GM12878 (cell line): ENCODE data around the gene STAG2. TPM values are rescaled to one million over a fixed set of nuclear protein-coding genes. Genes with fewer than 3 reads are reported as not detected.
A peak's percentile ranks its signal among the peaks of the same experiment; 100 is the strongest.

Experiments used
- ATAC-seq: fragments of 200-7000 bp; cut with Tn5 transposase; 3 replicates; pipeline ENCODE4 v1.9.1; 2020; ENCODE audit warnings: mild to moderate bottlenecking, moderate library complexity
- BruUV-seq: library from RNA; stranded (reverse); fragments of 400-500 nt; replicated peaks from 2 replicates; lab custom pipeline; 2021; lab: Mats Ljungman, UMichigan
- CTCF ChIA-PET: fragments of 300-600 bp; sonication (Branson Sonifier 250); formaldehyde crosslinking; extraction: SDS; loops from one replicate; lab custom pipeline; 2021; ENCODE audit warnings: inconsistent platforms; lab: Yijun Ruan, JAX
- POLR2A ChIA-PET: fragments of 350-600 bp; formaldehyde crosslinking; extraction: SDS; loops from one replicate; lab custom pipeline; 2021; ENCODE audit warnings: inconsistent platforms; lab: Charles Lee
- RAD21 ChIA-PET: fragments of 300-600 bp; sonication (Branson Sonifier 250); formaldehyde crosslinking; loops from one replicate; lab custom pipeline; 2023; ENCODE audit warnings: antibody characterized with exemption; ENCODE audit not compliant: unreplicated experiment; lab: Charles Lee
- SMC1A ChIA-PET: fragments of 300-600 bp; sonication (Branson Sonifier 250); formaldehyde crosslinking; loops from one replicate; lab custom pipeline; 2023; ENCODE audit not compliant: unreplicated experiment, uncharacterized antibody; lab: Charles Lee
- DNase-seq: peaks from one replicate; pipeline ENCODE4 v3.0.0-alpha.2; 2011; ENCODE audit warnings: low read depth, low spot score
- FAIRE-seq: peaks from 3 replicates; lab custom pipeline; 2011; peaks lifted over from hg19 to GRCh38; lab: Jason Lieb, UNC
- H2AFZ ChIP-seq: 2 replicates; pipeline ENCODE4 v1.6.0; 2011; ENCODE audit warnings: low read depth, low read length, control low read depth; ENCODE audit not compliant: control insufficient read depth
- H3K27ac ChIP-seq: 2 replicates; pipeline ENCODE4 v1.5.1; 2011; ENCODE audit warnings: control low read depth; ENCODE audit not compliant: control insufficient read depth, insufficient read depth
- H3K27me3 ChIP-seq, 2 experiments: replicated peaks in 1 of 2; 2 replicates each; pipeline versions ENCODE4 v1.6.0 to v1.6.1; 2011; ENCODE audit warnings: low read length in 1 of 2; ENCODE audit not compliant: control insufficient read depth in 2 of 2, insufficient read depth in 2 of 2
- H3K36me3 ChIP-seq, 2 experiments: 2 replicates each; pipeline ENCODE4 v1.5.1; 2011; ENCODE audit warnings: low read length in 1 of 2; ENCODE audit not compliant: control insufficient read depth in 2 of 2, insufficient read depth in 2 of 2
- H3K4me1 ChIP-seq: 2 replicates; pipeline ENCODE4 v1.6.1; 2011; ENCODE audit warnings: mild to moderate bottlenecking, low read length, moderate library complexity, mixed read lengths; ENCODE audit not compliant: control insufficient read depth, insufficient read depth
- H3K4me2 ChIP-seq: 2 replicates; pipeline ENCODE4 v1.6.0; 2011; ENCODE audit warnings: control low read depth; ENCODE audit not compliant: control insufficient read depth, insufficient read depth
- H3K4me3 ChIP-seq: fragments of 200-600 bp; sonication (generic); 2 replicates; pipeline ENCODE4 v1.5.1; 2016
- H3K79me2 ChIP-seq: 2 replicates; pipeline ENCODE4 v1.6.0; 2011; ENCODE audit warnings: low read length; ENCODE audit not compliant: control insufficient read depth, insufficient read depth
- H3K9ac ChIP-seq: 2 replicates; pipeline ENCODE4 v1.8.0; 2011; ENCODE audit warnings: low read length, control low read depth, mixed read lengths; ENCODE audit not compliant: control insufficient read depth, insufficient read depth
- H3K9me3 ChIP-seq: replicated peaks from 3 replicates; pipeline ENCODE4 v1.5.1; 2011; ENCODE audit warnings: mild to moderate bottlenecking, low read length; ENCODE audit not compliant: control insufficient read depth, insufficient read depth
- H4K20me1 ChIP-seq: 2 replicates; pipeline ENCODE4 v1.6.0; 2011; ENCODE audit not compliant: control insufficient read depth, insufficient read depth
- ATF2 ChIP-seq: IDR thresholded peaks from 2 replicates; pipeline ENCODE4 v1.6.1; 2012; ENCODE audit warnings: low read length, inconsistent platforms
- ATF7 ChIP-seq: fragments of 450-650 bp; IDR thresholded peaks from 2 replicates; pipeline ENCODE4 v1.6.1; 2016; ENCODE audit warnings: low read depth, mild to moderate bottlenecking
- CBFB ChIP-seq: IDR thresholded peaks from 2 replicates; pipeline ENCODE4 v1.6.1; 2016; ENCODE audit warnings: antibody characterized with exemption, low read depth
- CBX5 ChIP-seq: sonication (generic); IDR thresholded peaks from 2 replicates; pipeline ENCODE4 v1.6.1; 2016; ENCODE audit warnings: low read depth, moderate library complexity, mild to moderate bottlenecking, inconsistent platforms
- CHD1 ChIP-seq: IDR thresholded peaks from 2 replicates; pipeline ENCODE4 v1.6.1; 2012; ENCODE audit warnings: low read depth, low read length, improper control_type of control experiment
- FOS ChIP-seq: IDR thresholded peaks from 3 replicates; pipeline ENCODE4 v1.6.1; 2011; ENCODE audit warnings: borderline replicate concordance; ENCODE audit not compliant: insufficient read length; ENCODE audit errors: extremely low read depth
- MYC ChIP-seq: IDR thresholded peaks from 2 replicates; pipeline ENCODE4 v1.6.1; 2011; ENCODE audit warnings: mild to moderate bottlenecking, low read length, moderate library complexity, inconsistent platforms; ENCODE audit not compliant: insufficient read depth, insufficient replicate concordance, insufficient read length, severe bottlenecking
- NRF1 ChIP-seq: conservative IDR thresholded peaks from 2 replicates; pipeline ENCODE4 v1.6.1; 2011; ENCODE audit warnings: mild to moderate bottlenecking, low read depth, low read length, improper control_type of control experiment
- RAD21 ChIP-seq: IDR thresholded peaks from 2 replicates; pipeline ENCODE4 v1.6.1; 2011; ENCODE audit warnings: mild to moderate bottlenecking, low read depth, low read length, moderate library complexity; ENCODE audit not compliant: insufficient read depth
- SMAD1 ChIP-seq: fragments of 450-650 bp; IDR thresholded peaks from 2 replicates; pipeline ENCODE4 v1.6.1; 2018; ENCODE audit warnings: mild to moderate bottlenecking, low read depth; ENCODE audit not compliant: partially characterized antibody
- WRNIP1 ChIP-seq: IDR thresholded peaks from 2 replicates; pipeline ENCODE4 v1.6.1; 2011; ENCODE audit warnings: low read depth, low read length, improper control_type of control experiment, borderline replicate concordance
- ZNF592 ChIP-seq: fragments of 450-650 bp; IDR thresholded peaks from 2 replicates; pipeline ENCODE4 v1.6.1; 2017; ENCODE audit warnings: mild to moderate bottlenecking, moderate library complexity
- WGBS: methylation state at CpG from one replicate; pipeline ENCODE4 v1.1.6; 2016; ENCODE audit warnings: low lambda C conversion rate; ENCODE audit not compliant: insufficient replicate concordance, insufficient coverage; ENCODE audit errors: missing lambda C conversion rate; 5-methylcytosine and 5-hydroxymethylcytosine counted together
- in situ Hi-C: fragments of 300-500 bp; cut with MboI; formaldehyde crosslinking; loops from 9 replicates; pipeline ENCODE4 v1.14.3; 2018; ENCODE audit warnings: mixed read lengths
- intact Hi-C: fragments of 100-400 bp; cut with micrococcal nuclease; formaldehyde crosslinking; loops from one replicate; pipeline ENCODE4 v1.14.2; 2022; ENCODE audit not compliant: unreplicated experiment
- polyA plus RNA-seq, 11 experiments: library from polyadenylated mRNA; depleted of rRNA in 4 of 11; unstranded in 6 of 11; stranded (reverse) in 5 of 11; fragments of >200 nt; fragmentation: Nextera tagmentation in 4 of 11; fragmentation: Illumina TruSeq in 1 of 11; extraction: Ambion mirVana in 4 of 11; extraction: Trizol in 1 of 11; gene quantifications; 1 replicate in 1 of 11; 2 replicates in 10 of 11; pipeline versions ENCODE4 v1.2.1 to v1.2.3, GENCODE V29; 2011 to 2016; ENCODE audit warnings: inconsistent platforms in 2 of 11, missing spikeins in 2 of 11, low read depth in 1 of 11
- total RNA-seq, 4 experiments: library from RNA; depleted of rRNA in 3 of 4; stranded (reverse); fragments of >200 nt in 3 of 4; fragmentation: Illumina TruSeq in 1 of 4; extraction: Trizol in 1 of 4; gene quantifications; 2 replicates each; pipeline versions ENCODE4 v1.2.1 to v1.2.3, GENCODE V29; 2013 to 2021

STAG2 gene
- total and polyA plus RNA-seq, 10 of the 15 experiments (the other 5 are each of a cell fraction or from before 2014, with no cell fraction given): 26.9 to 84.2 (median 46.7) TPM

- Histone ChIP-seq H3K4me1 (no peaks in the 10 kb centered on the region), H3K9ac (no peak overlapping the region), H3K27me3 (no peaks in the 10 kb centered on the region), H3K9me3 (no peaks in the 10 kb centered on the region), H3K4me2 (no peak overlapping the region), H3K27ac (no peak overlapping the region), H4K20me1 (no peaks in the 10 kb centered on the region), H3K4me3 (no peak overlapping the region), H3K79me2 (no peaks in the 10 kb centered on the region; the same call in 1 of the 2 replicates), H2AFZ (no peak overlapping the region), H3K36me3 (no peaks in the 10 kb centered on the region; a peak in 2 of 4 replicates)
- WGBS: 58% methylated on average over 1 of the region's 1 CpG
- in situ Hi-C loops: no loop called here
- FAIRE-seq (no peak), DNase-seq (peak; percentile 4), ATAC-seq (peak; percentile 67)
- CTCF ChIA-PET: interaction anchor here (1.3 kb wide), 1 partner anchor 17 kb away, joined by 4 read pairs; no protein-coding TSS in a partner anchor
- BruUV-seq: TSS peak; percentile 26
- RAD21 ChIA-PET: interaction anchor here (0.5 to 0.6 kb wide), 2 partner anchors 12 to 70 kb away, joined by 4 read pairs; no protein-coding TSS in a partner anchor
- intact Hi-C loops: no loop called here
- SMC1A ChIA-PET: interaction anchor here (0.6 to 1.3 kb wide), 5 partner anchors 8 to 348 kb away, joined by 3 to 4 read pairs (median 3); no protein-coding TSS in a partner anchor
- POLR2A ChIA-PET: interaction anchor here (0.6 kb wide), 1 partner anchor 204 kb away, joined by 4 read pairs; no protein-coding TSS in a partner anchor
- TF ChIP-seq MYC (no peak), ATF2 (no peak), NRF1 (no peak), ZNF592 (no peak), SMAD1 (no peak), CBFB (no peak), FOS (no peak), RAD21 (no peak), WRNIP1 (no peak), CHD1 (no peak), ATF7 (no peak), CBX5 (no peak)
Measured at GRCh38 chrX:124030520-124030919, 69.0 kb downstream of the STAG2 start.
